GM12878 (cell line): ENCODE results near the gene INSRR.

ENCODE experiments used
- CREM ChIP-seq: IDR thresholded peaks from 2 replicates; pipeline ENCODE4 v1.6.1; 2014; ENCODE audit warnings: antibody characterized with exemption, low read depth
- RB1 ChIP-seq: fragments of 450-650 bp; formaldehyde crosslinking; IDR thresholded peaks from 2 replicates; pipeline ENCODE4 v1.6.1; 2017; ENCODE audit warnings: mild to moderate bottlenecking, borderline replicate concordance
- SUZ12 ChIP-seq: fragments of 200-600 bp; sonication (generic); IDR thresholded peaks from one replicate; pipeline ENCODE4 v1.6.1; 2018; ENCODE audit warnings: antibody characterized with exemption, mild to moderate bottlenecking; ENCODE audit not compliant: unreplicated experiment
- TARDBP ChIP-seq: IDR thresholded peaks from 2 replicates; pipeline ENCODE4 v1.6.1; 2016; ENCODE audit warnings: borderline replicate concordance
- TCF3 ChIP-seq: IDR thresholded peaks from 2 replicates; pipeline ENCODE4 v1.6.1; 2012; ENCODE audit warnings: low read depth, mild to moderate bottlenecking, low read length, borderline replicate concordance; ENCODE audit not compliant: insufficient read depth

GRCh38 chr1:156874572-156875340 lies 15.8 kb upstream of the INSRR start:
- TF ChIP-seq RB1 (no peak), TCF3 (no peak), SUZ12 (no peak), CREM (no peak), TARDBP (no peak)
